Left cardiac atrium (tissue), 4 donors: ENCODE measurements around the gene GFRA3. TPM values are rescaled to one million over a fixed set of nuclear protein-coding genes. Genes with fewer than 3 reads are reported as not detected.

Experiments
- ATAC-seq, 2 donors: fragments of 200-7000 bp; cut with Tn5 transposase; one replicate each; pipeline ENCODE4 v1.9.1; 2020; ENCODE audit warnings: mild to moderate bottlenecking in 2 of 2, moderate library complexity in 2 of 2
- DNase-seq: peaks from one replicate; pipeline ENCODE4 v3.0.0-alpha.2; 2020
- intact Hi-C, 2 donors: fragments of 100-400 bp; cut with DNase I; formaldehyde crosslinking; loops; one replicate each; pipeline versions ENCODE4 v1.14.1 to v1.15.1; 2022 to 2023
- total RNA-seq, 2 donors: library from RNA; stranded (reverse); fragmentation: NEBNext Ultra II Directional; extraction: Animal tissue kit (Norgen Biotek cat#: 25700); gene quantifications; one replicate each; pipeline ENCODE4 v1.2.1, GENCODE V29; 2021
- donor health status: DM: no; HTN: yes; CAD: no.
- donor health status: DM: no; HTN: yes; CAD: no; lungs with severe emphysema.
- donor health status: DM: yes; HTN: yes; CAD: no.
- donor health status: Dilated cardiomyopathy.

The GFRA3 gene
- total RNA-seq, 2 donors from 2014 or later = 0.92 to 1.7 TPM

GRCh38 chr5:138213161-138214029 lies 61.0 kb downstream of the GFRA3 start, which contains the start of gene CDC23:
Gene CDC23 (minus strand): TSS chr5:138213323. CDS start chr5:138213312, 11 bp downstream.
- DNase-seq (peak; percentile 92), ATAC-seq (peak; percentile 98 to 99)
- intact Hi-C loops = no loop called here

DNA sequence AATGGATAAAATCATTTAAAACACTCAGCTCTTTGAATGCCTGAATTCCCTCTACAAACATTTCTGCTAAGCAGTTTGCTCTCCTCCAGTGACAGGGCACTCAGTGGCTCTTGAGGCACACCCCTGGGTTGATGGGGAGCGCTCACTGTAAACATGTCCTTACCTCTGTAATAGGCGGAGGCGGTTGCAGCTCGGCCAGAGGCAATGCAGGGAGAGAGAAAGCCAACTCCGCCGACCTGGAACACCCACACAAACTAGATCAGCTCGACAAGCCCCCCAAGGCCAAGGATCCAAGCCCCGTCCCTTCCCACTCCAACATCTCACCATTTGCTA lies 61.6 kb downstream of the GFRA3 start:
- intact Hi-C loops = no loop called here
- DNase-seq (peak; percentile 23), ATAC-seq (peak; percentile 4 to 17)

DNA sequence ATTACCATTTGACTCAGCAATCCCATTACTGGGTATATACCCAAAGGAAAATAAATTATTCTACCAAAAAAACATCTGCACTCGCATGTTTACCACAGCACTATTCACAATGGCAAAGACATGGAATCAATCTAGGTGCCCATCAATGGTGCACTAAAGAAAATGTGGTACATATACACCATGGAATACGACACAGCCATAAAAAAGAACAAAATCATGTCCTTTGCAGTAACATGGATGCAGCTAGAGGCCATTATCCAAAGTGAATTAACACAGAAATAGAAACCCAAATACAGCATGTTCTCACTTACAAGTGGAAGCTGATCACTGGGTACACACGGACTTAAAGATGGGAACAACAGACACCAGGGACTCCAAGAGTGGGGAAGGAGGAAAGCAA lies 63.4 kb downstream of the GFRA3 start:
- no peak for DNase-seq
- ATAC-seq = no peak
- intact Hi-C loops = no loop called here

Other genes with a start within 250 kb of the GFRA3 start
- gene FAM13B, start 241.5 kb downstream of the GFRA3 start, total RNA-seq = 10 to 100 TPM; 28.1 to 34.7 TPM
- not detected for gene WNT8A, start 190.6 kb downstream of the GFRA3 start, total RNA-seq
- 1 to 10 TPM; 1.9 to 2.7 TPM for gene NME5, start 135.2 kb downstream of the GFRA3 start, total RNA-seq
- gene BRD8, start 96.0 kb downstream of the GFRA3 start, total RNA-seq = 10 to 100 TPM; 19.8 to 34.7 TPM
- 1 to 10 TPM in 1 of 2 donors, under 1 TPM in 1; 0.13 to 1.1 TPM for gene KIF20A, start 95.5 kb downstream of the GFRA3 start, total RNA-seq
- 10 to 100 TPM; 15.3 to 18.0 TPM for gene CDC23, start 61.3 kb downstream of the GFRA3 start, total RNA-seq
- gene CDC25C, start 57.2 kb upstream of the GFRA3 start, total RNA-seq = under 1 TPM in 1 of 2 donors, not detected in 1; 0.21 TPM
- 10 to 100 TPM; 17.8 to 20.0 TPM for gene FAM53C, start 63.6 kb upstream of the GFRA3 start, total RNA-seq
- 10 to 100 TPM; 33.9 to 39.8 TPM for gene KDM3B, start 78.1 kb upstream of the GFRA3 start, total RNA-seq
- gene REEP2, start 164.4 kb upstream of the GFRA3 start, total RNA-seq = 10 to 100 TPM; 15.6 to 17.0 TPM
- 10 to 100 TPM; 29.1 to 71.9 TPM for gene EGR1, start 190.9 kb upstream of the GFRA3 start, total RNA-seq